ENCODE data around the gene USP4.

DNA sequence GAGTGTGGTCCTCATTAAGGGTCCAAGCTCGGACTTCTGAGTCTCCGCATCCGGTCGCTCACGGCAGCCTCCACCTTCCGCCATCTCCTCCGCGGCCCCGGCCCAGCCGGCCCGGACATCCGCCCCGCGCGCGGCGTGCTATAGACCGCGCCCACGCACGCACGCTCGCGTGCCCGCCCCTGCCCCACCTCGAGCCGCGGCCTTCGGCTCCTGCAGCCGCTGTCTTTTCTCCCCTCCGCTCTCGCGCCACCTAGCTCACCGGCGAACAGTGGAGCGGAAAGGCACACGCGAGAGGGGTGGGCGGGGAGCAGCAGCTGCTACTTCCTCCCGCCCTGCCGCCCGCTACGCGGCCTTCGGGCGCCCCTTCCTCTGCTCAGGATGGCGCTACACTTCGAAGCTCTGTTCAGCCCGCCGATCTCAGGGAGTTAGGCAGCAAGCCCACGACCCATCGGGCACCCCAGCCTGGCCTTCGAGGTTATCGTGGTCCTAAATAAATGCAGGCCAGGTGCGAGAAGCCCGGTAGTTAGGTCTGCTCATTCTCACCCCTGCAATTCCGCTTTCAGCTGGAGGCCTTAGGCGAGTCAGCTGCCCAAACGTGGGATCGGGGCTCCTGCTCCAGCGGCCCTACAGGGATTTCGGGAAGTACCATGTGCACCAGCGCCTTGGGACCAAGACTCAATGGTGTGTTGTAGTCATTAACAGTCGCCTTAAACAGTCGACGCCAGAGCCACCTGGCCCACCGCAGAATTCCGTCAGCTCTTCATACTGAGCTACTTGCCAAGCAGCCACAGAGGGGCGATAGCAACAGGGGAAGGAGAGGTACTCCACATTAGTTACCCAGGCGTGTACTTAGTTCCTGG lies at the start of gene USP4:
- no peak for TF ChIP-seq EZH2 (IDR thresholded peaks at IDR 0.05; ENCODE audit: insufficient read depth, poor library complexity, severe bottlenecking)
- no peak for TF ChIP-seq EZH2phosphoT487 (IDR thresholded peaks at IDR 0.05; ENCODE audit: insufficient read depth, low read depth)
